WERI-Rb-1 (cell line): ENCODE measurements around the gene ICAM5.

Experiments
- DNase-seq: peaks from one replicate; pipeline ENCODE4 v3.0.0-alpha.2; 2020
- H3K27ac ChIP-seq: fragments of 250-450 bp; sonication (Bioruptor Pico); 2 replicates; pipeline ENCODE4 v1.5.1; 2020; ENCODE audit warnings: mild to moderate bottlenecking, moderate library complexity
- H3K27me3 ChIP-seq: fragments of 250-450 bp; sonication (Bioruptor Pico); 2 replicates; pipeline ENCODE4 v1.5.1; 2021; ENCODE audit warnings: mild to moderate bottlenecking, low read depth, moderate library complexity; ENCODE audit not compliant: insufficient read depth, severe bottlenecking
- H3K36me3 ChIP-seq: fragments of 250-450 bp; sonication (Bioruptor Pico); 2 replicates; pipeline ENCODE4 v1.5.1; 2020; ENCODE audit warnings: mild to moderate bottlenecking, moderate library complexity
- H3K4me3 ChIP-seq: 2 replicates; pipeline ENCODE4 v1.5.1; 2011; ENCODE audit warnings: low read depth, mild to moderate bottlenecking, control low read depth, low read length
- H3K9me3 ChIP-seq: fragments of 250-450 bp; sonication (Bioruptor Pico); 2 replicates; pipeline ENCODE4 v1.5.1; 2021; ENCODE audit warnings: mild to moderate bottlenecking, moderate library complexity; ENCODE audit not compliant: severe bottlenecking
- TF ChIP-seq, protein P1 (sequence below): IDR thresholded peaks from 2 replicates; pipeline ENCODE4 v1.5.1; 2011; ENCODE audit warnings: low read depth, mild to moderate bottlenecking, control low read depth, inconsistent platforms, low read length

The ICAM5 gene

DNA sequence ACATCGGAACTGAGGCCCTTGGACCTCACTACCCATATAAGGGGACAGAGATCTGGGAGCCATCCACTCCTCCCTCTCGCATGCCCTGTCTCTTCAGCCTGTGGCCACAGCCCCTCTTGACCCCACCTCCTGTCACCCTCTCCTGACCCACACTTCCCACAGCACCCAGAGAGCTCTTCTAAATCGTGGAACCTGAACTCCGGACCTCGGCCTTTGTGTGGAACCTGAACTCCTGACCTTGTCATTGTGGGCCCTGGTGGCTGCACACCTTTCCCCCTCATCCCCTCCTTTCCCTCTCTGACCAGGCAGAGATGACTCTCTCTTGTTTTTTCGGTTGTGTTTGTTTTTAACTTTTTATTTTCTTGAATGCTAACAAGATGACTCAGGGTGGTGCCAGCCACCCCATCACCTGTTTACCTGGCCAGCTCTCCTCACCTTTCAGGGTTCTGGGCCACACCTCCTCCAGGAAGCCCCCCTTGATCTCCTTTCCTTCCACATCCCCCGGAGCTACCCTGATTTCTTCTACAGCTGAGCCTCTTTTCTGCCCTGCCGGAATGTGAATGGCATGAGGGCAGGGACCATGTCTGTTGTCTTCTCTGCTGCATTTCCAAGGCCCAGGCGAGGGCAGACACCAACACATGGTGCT lies 32.7 kb upstream of the ICAM5 start:
- DNase-seq: no peak
- Histone ChIP-seq H3K9me3 (no peaks in the 10 kb centered on the region), H3K4me3 (no peak overlapping the region), H3K27ac (no peak overlapping the region), H3K36me3 (peaks cover 47% of the 10 kb centered on the region), H3K27me3 (no peaks in the 10 kb centered on the region)
- TF ChIP-seq, protein P1, sequence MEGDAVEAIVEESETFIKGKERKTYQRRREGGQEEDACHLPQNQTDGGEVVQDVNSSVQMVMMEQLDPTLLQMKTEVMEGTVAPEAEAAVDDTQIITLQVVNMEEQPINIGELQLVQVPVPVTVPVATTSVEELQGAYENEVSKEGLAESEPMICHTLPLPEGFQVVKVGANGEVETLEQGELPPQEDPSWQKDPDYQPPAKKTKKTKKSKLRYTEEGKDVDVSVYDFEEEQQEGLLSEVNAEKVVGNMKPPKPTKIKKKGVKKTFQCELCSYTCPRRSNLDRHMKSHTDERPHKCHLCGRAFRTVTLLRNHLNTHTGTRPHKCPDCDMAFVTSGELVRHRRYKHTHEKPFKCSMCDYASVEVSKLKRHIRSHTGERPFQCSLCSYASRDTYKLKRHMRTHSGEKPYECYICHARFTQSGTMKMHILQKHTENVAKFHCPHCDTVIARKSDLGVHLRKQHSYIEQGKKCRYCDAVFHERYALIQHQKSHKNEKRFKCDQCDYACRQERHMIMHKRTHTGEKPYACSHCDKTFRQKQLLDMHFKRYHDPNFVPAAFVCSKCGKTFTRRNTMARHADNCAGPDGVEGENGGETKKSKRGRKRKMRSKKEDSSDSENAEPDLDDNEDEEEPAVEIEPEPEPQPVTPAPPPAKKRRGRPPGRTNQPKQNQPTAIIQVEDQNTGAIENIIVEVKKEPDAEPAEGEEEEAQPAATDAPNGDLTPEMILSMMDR: no peak

DNA sequence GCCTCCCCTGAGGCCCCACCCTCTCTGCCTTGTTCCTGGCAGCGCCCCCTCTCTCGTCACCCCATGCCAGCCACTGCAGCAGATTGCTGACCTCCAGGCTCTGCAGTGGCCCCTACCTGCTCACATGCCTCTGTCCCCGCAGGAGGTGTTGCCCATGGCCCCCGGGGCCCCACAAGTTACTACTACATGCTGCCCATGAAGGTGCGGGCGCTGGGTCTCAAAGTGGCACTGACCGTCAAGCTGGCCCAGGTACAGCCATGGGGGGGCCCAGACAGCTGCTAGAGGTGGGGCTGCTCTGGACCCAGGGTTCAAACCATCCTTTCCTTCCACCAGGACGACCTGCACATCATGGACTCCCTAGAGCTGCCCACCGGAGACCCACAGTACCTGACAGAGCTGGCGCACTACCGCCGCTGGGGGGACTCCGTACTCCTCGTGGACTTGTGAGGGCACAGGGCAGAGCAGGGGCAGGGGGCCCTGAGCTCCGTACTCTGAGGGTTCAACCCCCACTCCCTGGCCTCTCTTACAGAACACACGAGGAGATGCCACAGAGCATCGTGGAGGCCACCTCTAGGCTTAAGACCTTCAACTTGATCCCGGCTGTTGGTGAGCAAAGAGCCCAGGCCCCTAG lies 31.6 kb upstream of the ICAM5 start:
- TF ChIP-seq, protein P1: no peak
- Histone ChIP-seq H3K36me3 (peaks cover 47% of the 10 kb centered on the region), H3K9me3 (no peaks in the 10 kb centered on the region), H3K4me3 (no peak overlapping the region), H3K27me3 (no peaks in the 10 kb centered on the region), H3K27ac (no peak overlapping the region)
- DNase-seq: no peak

DNA sequence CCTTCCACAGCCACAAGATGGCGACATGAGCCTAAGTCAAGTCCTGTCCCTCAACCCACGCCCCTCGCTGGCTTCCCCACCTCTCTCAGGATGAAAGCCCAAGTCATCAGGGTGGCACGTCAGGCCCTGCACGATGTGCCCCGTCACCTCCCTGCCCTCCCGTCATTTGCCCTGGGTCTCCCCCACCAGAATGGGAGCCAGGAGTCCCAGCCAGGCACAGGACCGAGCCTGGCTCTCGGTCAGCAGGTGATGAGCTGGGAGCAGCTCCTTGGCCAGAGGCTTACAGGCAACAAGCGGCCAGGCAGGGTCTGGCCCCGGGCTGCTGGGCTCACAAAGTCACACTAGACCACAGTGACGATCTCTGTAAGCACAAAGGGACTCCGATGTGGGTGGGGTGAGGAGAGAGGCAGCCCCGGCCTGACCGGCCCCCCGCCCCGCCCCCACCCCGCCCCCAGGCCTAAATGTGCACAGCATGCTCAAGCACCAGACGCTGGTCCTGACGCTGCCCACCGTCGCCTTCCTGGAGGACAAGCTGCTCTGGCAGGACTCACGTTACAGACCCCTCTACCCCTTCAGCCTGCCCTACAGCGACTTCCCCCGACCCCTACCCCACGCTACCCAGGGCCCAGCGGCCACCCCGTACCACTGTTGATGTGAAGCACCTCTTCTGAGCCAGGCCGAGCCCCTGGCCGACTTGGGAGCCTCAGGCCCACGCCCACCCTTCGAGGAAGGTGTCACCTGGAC lies 30.4 kb upstream of the ICAM5 start:
- Histone ChIP-seq H3K27me3 (no peaks in the 10 kb centered on the region), H3K9me3 (no peaks in the 10 kb centered on the region), H3K4me3 (no peak overlapping the region), H3K27ac (no peak overlapping the region), H3K36me3 (peaks cover 42% of the 10 kb centered on the region)
- peak; percentile 93 for DNase-seq
- TF ChIP-seq, protein P1: peak; percentile 79

DNA sequence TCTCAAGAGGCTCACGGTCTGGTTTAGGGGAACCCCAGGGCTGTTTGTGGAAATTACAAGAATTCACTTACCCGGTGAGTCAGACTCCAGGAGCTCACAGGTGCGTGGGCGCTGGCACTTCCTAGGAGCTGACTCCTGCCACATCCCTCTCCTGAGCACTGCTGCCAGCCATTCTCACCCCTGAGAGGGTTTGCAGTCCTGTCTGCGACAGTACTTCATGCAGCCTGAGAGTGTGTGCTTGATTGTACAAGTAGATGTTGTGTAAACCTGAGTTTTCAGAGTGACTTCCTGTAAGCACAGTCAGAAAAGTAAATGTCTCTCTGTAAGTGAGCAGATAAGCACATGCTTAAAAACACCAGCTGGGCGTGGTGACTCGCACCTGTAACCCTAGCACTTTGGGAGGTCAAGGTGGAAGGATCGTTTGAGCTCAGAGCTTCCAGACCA lies 29.6 kb upstream of the ICAM5 start:
- Histone ChIP-seq H3K27me3 (no peaks in the 10 kb centered on the region), H3K36me3 (peaks cover 33% of the 10 kb centered on the region), H3K27ac (no peak overlapping the region), H3K9me3 (no peaks in the 10 kb centered on the region), H3K4me3 (no peak overlapping the region)
- TF ChIP-seq, protein P1: no peak
- no peak for DNase-seq

DNA sequence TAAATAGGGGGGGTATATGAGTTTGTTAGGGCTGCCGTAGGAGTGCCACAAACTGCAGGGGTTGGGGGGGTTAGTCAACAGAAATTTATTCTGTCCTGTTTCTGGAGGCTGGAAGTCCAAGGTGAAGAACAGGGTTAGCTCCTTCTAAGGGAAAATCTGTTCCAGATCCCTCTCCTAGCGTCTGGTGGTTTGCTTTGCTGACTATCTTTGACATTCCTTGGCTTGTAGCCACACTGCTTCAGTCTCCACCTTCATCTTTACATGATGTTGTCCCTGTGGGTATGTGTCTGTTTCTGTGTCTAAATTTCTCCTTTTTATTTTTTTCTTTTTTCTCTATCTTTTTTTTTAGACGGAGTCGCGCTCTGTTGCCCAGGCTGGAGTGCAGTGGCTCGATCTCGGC lies 27.0 kb upstream of the ICAM5 start:
- DNase-seq: no peak
- Histone ChIP-seq H3K9me3 (no peaks in the 10 kb centered on the region), H3K36me3 (peaks cover 16% of the 10 kb centered on the region), H3K27ac (no peak overlapping the region), H3K4me3 (no peak overlapping the region), H3K27me3 (no peaks in the 10 kb centered on the region)
- TF ChIP-seq, protein P1: no peak
